Prostate gland (tissue), 2 donors: Measurements from ENCODE around the gene UBASH3B.

ENCODE experiments used
- POLR2A ChIP-seq: fragments of 450-650 bp; IDR thresholded peaks from one replicate; pipeline ENCODE4 v1.6.1; 2016; ENCODE audit warnings: antibody characterized with exemption, mild to moderate bottlenecking
- POLR2AphosphoS5 ChIP-seq: sonication (generic); formaldehyde crosslinking; IDR thresholded peaks from one replicate; pipeline ENCODE4 v1.6.1; 2017; ENCODE audit warnings: antibody characterized with exemption
- TF ChIP-seq, protein P1 (sequence below), 4 experiments: fragments of 200-600 bp in 2 of 4; fragments of 450-650 bp in 2 of 4; sonication (generic) in 2 of 4; IDR thresholded peaks; 1 replicate in 3 of 4; 2 replicates in 1 of 4; pipeline ENCODE4 v1.5.1; 2016 to 2019; ENCODE audit warnings: antibody characterized with exemption in 4 of 4, mild to moderate bottlenecking in 2 of 4, moderate library complexity in 2 of 4

DNA sequence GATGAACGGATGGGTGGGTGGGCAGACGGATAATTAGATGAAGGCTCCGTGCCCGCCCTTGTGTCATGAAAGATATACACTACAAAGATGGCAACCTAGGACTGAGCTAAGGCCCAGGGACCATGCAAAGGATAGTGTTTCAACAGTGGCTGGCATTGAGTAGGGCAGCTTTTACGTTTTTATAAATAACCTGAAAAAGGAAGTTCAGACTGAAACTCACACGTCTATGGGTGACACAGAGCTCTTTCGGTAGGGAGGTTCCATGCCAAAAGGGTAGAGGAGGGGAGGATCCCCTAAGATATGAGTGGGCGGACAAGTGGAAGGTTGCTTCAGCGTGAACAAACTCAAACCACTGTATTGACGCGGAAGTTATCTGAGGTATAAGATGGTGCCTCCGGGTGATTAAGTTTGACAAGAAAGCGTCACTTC, 90.5 kb downstream of the UBASH3B start:
- no peak for TF ChIP-seq POLR2A
- TF ChIP-seq, protein P1, sequence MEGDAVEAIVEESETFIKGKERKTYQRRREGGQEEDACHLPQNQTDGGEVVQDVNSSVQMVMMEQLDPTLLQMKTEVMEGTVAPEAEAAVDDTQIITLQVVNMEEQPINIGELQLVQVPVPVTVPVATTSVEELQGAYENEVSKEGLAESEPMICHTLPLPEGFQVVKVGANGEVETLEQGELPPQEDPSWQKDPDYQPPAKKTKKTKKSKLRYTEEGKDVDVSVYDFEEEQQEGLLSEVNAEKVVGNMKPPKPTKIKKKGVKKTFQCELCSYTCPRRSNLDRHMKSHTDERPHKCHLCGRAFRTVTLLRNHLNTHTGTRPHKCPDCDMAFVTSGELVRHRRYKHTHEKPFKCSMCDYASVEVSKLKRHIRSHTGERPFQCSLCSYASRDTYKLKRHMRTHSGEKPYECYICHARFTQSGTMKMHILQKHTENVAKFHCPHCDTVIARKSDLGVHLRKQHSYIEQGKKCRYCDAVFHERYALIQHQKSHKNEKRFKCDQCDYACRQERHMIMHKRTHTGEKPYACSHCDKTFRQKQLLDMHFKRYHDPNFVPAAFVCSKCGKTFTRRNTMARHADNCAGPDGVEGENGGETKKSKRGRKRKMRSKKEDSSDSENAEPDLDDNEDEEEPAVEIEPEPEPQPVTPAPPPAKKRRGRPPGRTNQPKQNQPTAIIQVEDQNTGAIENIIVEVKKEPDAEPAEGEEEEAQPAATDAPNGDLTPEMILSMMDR (IDR thresholded peaks at IDR 0.05): no peak
- no peak for TF ChIP-seq POLR2AphosphoS5
